ENCODE data around the gene KMT2D. TPM values are rescaled to one million over a fixed set of nuclear protein-coding genes. Genes with fewer than 3 reads are reported as not detected.

Gene KMT2D
- polyA plus RNA-seq, 1 of the 3 experiments (the other 2 are of a cell fraction) = 30.5 TPM

GRCh38 chr12:49023812-49024211, 36.8 kb downstream of the KMT2D start:
- Histone ChIP-seq H3K79me2 (ENCODE audit: insufficient read depth) (no peaks in the 10 kb centered on the region), H3K4me3 (ENCODE audit: low read depth in 2 of 2, low read length in 1 of 2) (no peak overlapping the region), H3K27ac (ENCODE audit: low read depth in 2 of 2, low read length in 1 of 2) (no peak overlapping the region), H3K27me3 (ENCODE audit: insufficient read depth) (no peaks in the 10 kb centered on the region), H3K36me3 (replicated peaks in 1 of 2; ENCODE audit: control insufficient read depth in 1 of 2, insufficient read depth in 2 of 2, low read length in 1 of 2) (peaks cover 34 to 70% of the 10 kb centered on the region in 2 experiments), H3F3A (replicated peaks; ENCODE audit: insufficient read depth) (peaks cover 25% of the 10 kb centered on the region), H3K4me1 (ENCODE audit: control insufficient read depth in 1 of 2, insufficient read depth in 2 of 2, low read depth in 1 of 2, low read length in 1 of 2) (peaks cover 0 to 7% of the 10 kb centered on the region in 2 experiments; a peak in 2 of 4 replicates), H4K20me1 (ENCODE audit: insufficient read depth) (no peaks in the 10 kb centered on the region), H3K9me3 (no peaks in the 10 kb centered on the region), H3K9ac (no peak overlapping the region), H3K9me2 (no peaks in the 10 kb centered on the region), H2AFZ (ENCODE audit: low read depth) (no peak overlapping the region), H3K4me2 (no peak overlapping the region)
- ChIA-PET CTCF (interaction anchor here (0.7 to 2.6 kb wide), 6 partner anchors 13 to 27 kb away, joined by 3 to 8 read pairs (median 3); no protein-coding TSS in a partner anchor), POLR2A (no interaction called here)
- TF ChIP-seq GABPA (IDR thresholded peaks at IDR 0.05; ENCODE audit: low read depth) (no peak), MEF2A (IDR thresholded peaks at IDR 0.05; ENCODE audit: borderline replicate concordance, low read depth) (no peak), USF1 (IDR thresholded peaks at IDR 0.05; ENCODE audit: borderline replicate concordance, low read depth) (no peak), FOXJ3 (CRISPR knock-in tag; IDR thresholded peaks at IDR 0.05) (no peak)
- 82% methylated on average over 2 of the region's 2 CpGs for WGBS (ENCODE audit: low lambda C conversion rate)
- no peak for DNase-seq

- WGBS (ENCODE audit: low lambda C conversion rate) = over 99% methylated on average over 13 of the region's 15 CpGs
- Histone ChIP-seq H3K9me3 (no peaks in the 10 kb centered on the region), H3K4me2 (no peak overlapping the region), H3K4me3 (ENCODE audit: low read depth in 2 of 2, low read length in 1 of 2) (no peak overlapping the region), H3K9me2 (no peaks in the 10 kb centered on the region), H3K79me2 (ENCODE audit: insufficient read depth) (peaks cover 5% of the 10 kb centered on the region), H3K4me1 (ENCODE audit: control insufficient read depth in 1 of 2, insufficient read depth in 2 of 2, low read depth in 1 of 2, low read length in 1 of 2) (peaks cover 0 to 9% of the 10 kb centered on the region in 2 experiments; a peak in 2 of 4 replicates), H4K20me1 (ENCODE audit: insufficient read depth) (no peaks in the 10 kb centered on the region), H3K27ac (ENCODE audit: low read depth in 2 of 2, low read length in 1 of 2) (no peak overlapping the region), H2AFZ (ENCODE audit: low read depth) (no peak overlapping the region), H3F3A (replicated peaks; ENCODE audit: insufficient read depth) (peaks cover 28% of the 10 kb centered on the region), H3K27me3 (ENCODE audit: insufficient read depth) (no peaks in the 10 kb centered on the region), H3K9ac (no peak overlapping the region), H3K36me3 (replicated peaks in 1 of 2; ENCODE audit: control insufficient read depth in 1 of 2, insufficient read depth in 2 of 2, low read length in 1 of 2) (peaks cover 23 to 60% of the 10 kb centered on the region in 2 experiments)
- TF ChIP-seq FOXM1 (IDR thresholded peaks at IDR 0.05; ENCODE audit: low read depth) = no peak
- no peak for TF ChIP-seq RFX5 (IDR thresholded peaks at IDR 0.05; ENCODE audit: low read length)
- TF ChIP-seq, protein P1, sequence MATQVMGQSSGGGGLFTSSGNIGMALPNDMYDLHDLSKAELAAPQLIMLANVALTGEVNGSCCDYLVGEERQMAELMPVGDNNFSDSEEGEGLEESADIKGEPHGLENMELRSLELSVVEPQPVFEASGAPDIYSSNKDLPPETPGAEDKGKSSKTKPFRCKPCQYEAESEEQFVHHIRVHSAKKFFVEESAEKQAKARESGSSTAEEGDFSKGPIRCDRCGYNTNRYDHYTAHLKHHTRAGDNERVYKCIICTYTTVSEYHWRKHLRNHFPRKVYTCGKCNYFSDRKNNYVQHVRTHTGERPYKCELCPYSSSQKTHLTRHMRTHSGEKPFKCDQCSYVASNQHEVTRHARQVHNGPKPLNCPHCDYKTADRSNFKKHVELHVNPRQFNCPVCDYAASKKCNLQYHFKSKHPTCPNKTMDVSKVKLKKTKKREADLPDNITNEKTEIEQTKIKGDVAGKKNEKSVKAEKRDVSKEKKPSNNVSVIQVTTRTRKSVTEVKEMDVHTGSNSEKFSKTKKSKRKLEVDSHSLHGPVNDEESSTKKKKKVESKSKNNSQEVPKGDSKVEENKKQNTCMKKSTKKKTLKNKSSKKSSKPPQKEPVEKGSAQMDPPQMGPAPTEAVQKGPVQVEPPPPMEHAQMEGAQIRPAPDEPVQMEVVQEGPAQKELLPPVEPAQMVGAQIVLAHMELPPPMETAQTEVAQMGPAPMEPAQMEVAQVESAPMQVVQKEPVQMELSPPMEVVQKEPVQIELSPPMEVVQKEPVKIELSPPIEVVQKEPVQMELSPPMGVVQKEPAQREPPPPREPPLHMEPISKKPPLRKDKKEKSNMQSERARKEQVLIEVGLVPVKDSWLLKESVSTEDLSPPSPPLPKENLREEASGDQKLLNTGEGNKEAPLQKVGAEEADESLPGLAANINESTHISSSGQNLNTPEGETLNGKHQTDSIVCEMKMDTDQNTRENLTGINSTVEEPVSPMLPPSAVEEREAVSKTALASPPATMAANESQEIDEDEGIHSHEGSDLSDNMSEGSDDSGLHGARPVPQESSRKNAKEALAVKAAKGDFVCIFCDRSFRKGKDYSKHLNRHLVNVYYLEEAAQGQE (IDR thresholded peaks at IDR 0.05; ENCODE audit: low read depth, low read length) = no peak
- TF ChIP-seq, protein P2, sequence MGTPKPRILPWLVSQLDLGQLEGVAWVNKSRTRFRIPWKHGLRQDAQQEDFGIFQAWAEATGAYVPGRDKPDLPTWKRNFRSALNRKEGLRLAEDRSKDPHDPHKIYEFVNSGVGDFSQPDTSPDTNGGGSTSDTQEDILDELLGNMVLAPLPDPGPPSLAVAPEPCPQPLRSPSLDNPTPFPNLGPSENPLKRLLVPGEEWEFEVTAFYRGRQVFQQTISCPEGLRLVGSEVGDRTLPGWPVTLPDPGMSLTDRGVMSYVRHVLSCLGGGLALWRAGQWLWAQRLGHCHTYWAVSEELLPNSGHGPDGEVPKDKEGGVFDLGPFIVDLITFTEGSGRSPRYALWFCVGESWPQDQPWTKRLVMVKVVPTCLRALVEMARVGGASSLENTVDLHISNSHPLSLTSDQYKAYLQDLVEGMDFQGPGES (IDR thresholded peaks at IDR 0.05; ENCODE audit: low read depth, low read length) = no peak
- TF ChIP-seq TEAD4 (IDR thresholded peaks at IDR 0.05; ENCODE audit: borderline replicate concordance, insufficient read depth) = no peak
- no peak for TF ChIP-seq ELF1 (IDR thresholded peaks at IDR 0.05)
- ChIA-PET POLR2A (no interaction called here), CTCF (interaction anchor here (0.8 to 4.0 kb wide), 6 partner anchors 10 to 71 kb away, joined by 3 to 29 read pairs (median 4); no protein-coding TSS in a partner anchor)
- DNase-seq = no peak
These were observed 37.9 kb downstream of the KMT2D start for GRCh38 chr12:49022558-49023178.

Data from SK-N-SH (cell line).